ENCODE measurements around the gene HEXD. TPM values are rescaled to one million over a fixed set of nuclear protein-coding genes. Genes with fewer than 3 reads are reported as not detected.
A peak's percentile ranks its signal among the peaks of the same experiment; 100 is the strongest.
"Not testable (repeated sequence)": the region's sequence is repeated elsewhere in the genome, so short reads cannot be mapped to it uniquely, and the experiment has no call there.

Gene HEXD
- total RNA-seq, 2 experiments from 2014 or later: 65.5 to 70.2 TPM

- Mint-ChIP-seq H3K4me3 (no peak overlapping the region), H3K36me3 (ENCODE audit: low read depth) (peaks cover 33% of the 10 kb centered on the region), H3K27ac (no peak overlapping the region), H3K27me3 (no peaks in the 10 kb centered on the region), H3K9me3 (no peaks in the 10 kb centered on the region), H3K4me1 (peaks cover 18% of the 10 kb centered on the region)
- no peak for DNase-seq
- ChIA-PET POLR2A (interaction anchor here (1.0 kb wide), 1 partner anchor 12 kb away, joined by 3 read pairs; no protein-coding TSS in a partner anchor), CTCF (interaction anchor here (1.0 to 1.6 kb wide), 2 partner anchors 9 to 32 kb away, joined by 3 to 5 read pairs; no protein-coding TSS in a partner anchor)
Observed at GRCh38 chr17:82446124-82446523, 28.0 kb downstream of the HEXD start.

DNA sequence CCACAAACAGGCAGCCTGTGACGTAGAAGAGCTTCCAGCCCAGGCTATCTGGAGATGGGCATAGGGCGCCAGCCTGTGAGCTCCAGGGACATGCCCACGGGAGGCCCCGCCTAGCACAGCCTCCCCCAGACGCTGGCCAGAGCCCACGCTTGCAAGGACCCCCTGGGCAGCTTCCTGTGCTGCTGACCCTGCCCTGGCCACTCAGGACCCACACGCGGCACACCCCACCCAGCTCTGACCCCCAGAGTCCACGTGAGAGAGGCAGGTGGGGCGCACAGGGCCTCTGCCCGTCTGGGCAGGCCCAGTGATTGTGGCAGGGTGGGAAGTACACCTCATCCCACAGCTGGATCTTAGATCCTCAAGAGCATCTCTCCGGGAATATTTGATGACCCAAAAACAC, 28.5 kb downstream of the HEXD start:
- H3K9me3 Mint-ChIP-seq: no peaks in the 10 kb centered on the region
- H3K27ac Mint-ChIP-seq: no peak overlapping the region
- no peak overlapping the region for H3K4me3 Mint-ChIP-seq
- CTCF ChIA-PET: interaction anchor here (1.6 kb wide), 1 partner anchor 31 kb away, joined by 5 read pairs; no protein-coding TSS in a partner anchor
- peaks cover 23% of the 10 kb centered on the region for H3K4me1 Mint-ChIP-seq
- no peaks in the 10 kb centered on the region for H3K27me3 Mint-ChIP-seq
- DNase-seq: no peak
- peaks cover 37% of the 10 kb centered on the region for H3K36me3 Mint-ChIP-seq (ENCODE audit: low read depth)
- POLR2A ChIA-PET: interaction anchor here (1.0 kb wide), 1 partner anchor 11 kb away, joined by 3 read pairs; no protein-coding TSS in a partner anchor

DNA sequence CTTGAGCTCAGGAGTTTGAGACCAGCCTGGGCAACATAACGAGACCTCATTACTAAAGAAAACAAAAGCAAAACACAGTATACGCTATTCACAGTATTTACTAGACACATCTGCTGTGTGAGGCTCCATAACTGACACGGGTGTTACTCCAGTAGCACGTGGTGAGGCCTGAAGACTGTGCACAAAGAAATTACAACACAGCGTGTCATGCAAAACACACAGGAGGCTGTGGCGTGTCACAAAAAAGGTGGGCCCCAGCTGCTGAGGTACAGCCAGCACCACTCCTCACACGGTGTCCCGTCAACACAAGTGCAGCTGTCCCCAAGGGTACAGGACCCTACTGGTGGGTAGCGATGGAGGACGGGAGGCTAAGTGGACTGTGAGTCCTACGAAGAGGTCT, 29.7 kb downstream of the HEXD start:
- Mint-ChIP-seq H3K9me3 (no peaks in the 10 kb centered on the region), H3K36me3 (ENCODE audit: low read depth) (peaks cover 41% of the 10 kb centered on the region), H3K4me3 (peak overlapping the region; percentile 43), H3K27ac (no peak overlapping the region), H3K4me1 (peaks cover 33% of the 10 kb centered on the region), H3K27me3 (no peaks in the 10 kb centered on the region)
- no peak for DNase-seq
- POLR2A ChIA-PET: no interaction called here
- CTCF ChIA-PET: interaction anchor here (1.5 to 1.6 kb wide), 2 partner anchors 14 to 30 kb away, joined by 3 to 5 read pairs; no protein-coding TSS in a partner anchor

DNA sequence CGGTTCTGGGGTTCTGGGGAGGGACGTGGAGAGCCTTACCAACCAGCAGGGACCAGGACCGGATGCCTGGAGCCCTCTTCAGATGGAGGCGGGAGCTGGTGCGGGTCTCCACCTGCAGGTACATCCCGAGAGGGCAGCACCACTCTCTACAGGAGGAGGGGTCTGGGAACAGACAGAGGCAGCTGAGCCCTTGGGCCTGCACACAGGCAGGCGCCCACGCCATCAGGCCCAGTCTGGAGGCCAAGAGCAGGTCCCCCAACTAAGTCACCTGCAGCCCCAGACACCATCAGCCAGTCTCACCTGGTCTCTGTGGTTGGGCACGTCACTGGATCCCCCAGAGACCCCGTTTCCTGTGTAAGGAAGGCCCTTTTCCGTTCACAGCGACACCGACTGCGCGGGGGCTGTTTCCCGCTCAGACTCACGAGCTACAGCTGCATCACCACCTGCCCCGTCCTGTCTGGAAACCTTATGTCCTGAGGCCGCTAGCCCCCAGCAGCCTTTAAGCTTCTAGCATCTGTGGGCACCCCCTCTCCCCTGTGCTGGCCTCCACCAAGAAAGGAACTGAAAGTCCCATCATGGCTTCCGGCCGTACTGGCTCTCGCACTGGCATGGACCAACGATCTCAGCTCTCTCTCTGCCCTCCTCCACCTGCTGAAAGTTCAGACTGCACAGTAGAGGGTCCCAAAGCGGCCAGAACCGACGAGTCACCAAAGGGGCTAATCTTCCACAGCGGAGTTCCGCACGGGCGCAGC, 31.2 kb downstream of the HEXD start:
- ChIA-PET CTCF (interaction anchor here (1.3 kb wide), 2 partner anchors 14 to 18 kb away, joined by 3 to 4 read pairs; no protein-coding TSS in a partner anchor), POLR2A (interaction anchor here (1.0 kb wide), 1 partner anchor 243 kb away, joined by 3 read pairs; no protein-coding TSS in a partner anchor)
- Mint-ChIP-seq H3K27me3 (no peaks in the 10 kb centered on the region), H3K4me1 (peaks cover 35% of the 10 kb centered on the region), H3K9me3 (peaks cover 6% of the 10 kb centered on the region), H3K36me3 (ENCODE audit: low read depth) (peaks cover 46% of the 10 kb centered on the region), H3K4me3 (peak overlapping the region; percentile 92), H3K27ac (peak overlapping the region; percentile 94)
- DNase-seq: peak; percentile 81

DNA sequence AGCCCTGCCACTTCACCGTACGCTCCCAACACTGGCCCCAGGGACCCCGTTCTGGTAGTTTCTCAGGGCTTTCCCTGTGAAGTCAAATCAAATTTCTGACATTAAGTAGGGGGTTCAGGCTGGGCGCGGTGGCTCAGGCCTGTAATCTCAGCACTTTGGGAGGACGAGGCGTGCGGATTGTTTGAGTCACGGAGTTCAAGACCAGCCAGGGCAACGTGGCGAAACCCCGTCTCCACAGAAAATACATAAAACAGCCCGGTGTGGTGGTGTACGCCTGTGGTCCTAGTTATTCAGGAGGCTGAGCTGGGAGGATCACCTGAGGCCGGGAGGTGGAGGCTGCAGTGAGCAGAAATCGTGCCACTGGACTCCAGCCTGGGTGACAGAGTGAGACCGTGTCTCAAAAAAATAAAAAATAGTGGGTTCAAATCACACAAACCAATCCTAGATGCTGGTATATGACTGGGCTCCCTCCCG, 31.8 kb downstream of the HEXD start:
- CTCF ChIA-PET: interaction anchor here (1.3 kb wide), 1 partner anchor 15 kb away, joined by 4 read pairs; no protein-coding TSS in a partner anchor
- POLR2A ChIA-PET: interaction anchor here (1.0 kb wide), 1 partner anchor 244 kb away, joined by 3 read pairs; no protein-coding TSS in a partner anchor
- H3K9me3 Mint-ChIP-seq: peaks cover 8% of the 10 kb centered on the region
- H3K27ac Mint-ChIP-seq: peak overlapping the region; percentile 94
- DNase-seq: peak; percentile 25
- H3K27me3 Mint-ChIP-seq: no peaks in the 10 kb centered on the region
- peaks cover 46% of the 10 kb centered on the region for H3K36me3 Mint-ChIP-seq (ENCODE audit: low read depth)
- H3K4me1 Mint-ChIP-seq: peaks cover 35% of the 10 kb centered on the region
- peak overlapping the region; percentile 92 for H3K4me3 Mint-ChIP-seq

DNA sequence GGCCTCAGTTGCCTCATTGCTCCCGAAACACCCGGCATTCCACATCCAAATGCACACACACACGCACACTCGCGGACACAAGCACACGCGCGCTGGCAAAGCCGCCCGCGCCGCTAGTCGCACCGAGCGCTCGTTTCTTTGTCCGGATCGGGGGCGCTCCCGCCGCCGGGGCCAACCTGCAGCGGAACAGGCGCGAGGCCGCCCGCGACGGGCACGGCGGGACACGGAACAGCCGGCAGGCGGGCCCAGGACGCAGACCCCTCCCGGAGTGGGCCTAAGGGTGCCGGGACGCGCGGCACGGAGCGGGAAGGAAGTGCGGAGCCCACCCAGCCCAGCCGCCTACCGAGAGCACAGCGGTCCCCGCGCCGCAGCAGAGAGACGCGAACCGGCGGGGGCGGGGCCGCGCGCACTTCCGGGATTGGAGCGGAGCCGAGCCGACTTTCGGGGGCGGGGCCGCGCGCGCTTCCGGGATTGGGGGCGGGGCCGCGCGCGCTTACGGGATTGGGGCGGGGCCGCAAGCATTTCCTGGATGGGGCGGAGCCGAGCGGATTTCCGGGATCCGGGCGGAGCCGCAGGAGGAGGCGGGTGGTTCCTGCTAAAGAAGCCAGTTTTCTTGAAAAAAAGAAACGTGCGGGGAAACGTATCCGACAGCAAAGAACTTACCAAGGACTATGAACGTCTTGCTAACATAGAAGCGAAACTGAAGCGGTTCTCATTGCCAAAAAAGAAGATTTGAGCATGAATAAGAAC, 32.4 kb downstream of the HEXD start, which contains the start of gene CYBC1:
CYBC1 (minus strand) TSS at position 396 of the 750 bp plus-strand sequence. CDS start 1,498 bp downstream, outside the sequence.
- peaks cover 35% of the 10 kb centered on the region for H3K4me1 Mint-ChIP-seq
- peak within 1 kb of the TSS; percentile 94 for H3K27ac Mint-ChIP-seq
- CTCF ChIA-PET: interaction anchor here (0.7 kb wide), 1 partner anchor 11 kb away, joined by 3 read pairs; no protein-coding TSS in a partner anchor
- DNase-seq: peak; percentile 94
- peaks cover 46% of the 10 kb centered on the region for H3K36me3 Mint-ChIP-seq (ENCODE audit: low read depth)
- no peaks in the 10 kb centered on the region for H3K27me3 Mint-ChIP-seq
- POLR2A ChIA-PET: interaction anchor here (1.5 kb wide), 1 partner anchor 69 kb away, joined by 3 read pairs; the partner anchor contains the start of gene FOXK2
- H3K4me3 Mint-ChIP-seq: peak within 1 kb of the TSS; percentile 92
- H3K9me3 Mint-ChIP-seq: peaks cover 8% of the 10 kb centered on the region

DNA sequence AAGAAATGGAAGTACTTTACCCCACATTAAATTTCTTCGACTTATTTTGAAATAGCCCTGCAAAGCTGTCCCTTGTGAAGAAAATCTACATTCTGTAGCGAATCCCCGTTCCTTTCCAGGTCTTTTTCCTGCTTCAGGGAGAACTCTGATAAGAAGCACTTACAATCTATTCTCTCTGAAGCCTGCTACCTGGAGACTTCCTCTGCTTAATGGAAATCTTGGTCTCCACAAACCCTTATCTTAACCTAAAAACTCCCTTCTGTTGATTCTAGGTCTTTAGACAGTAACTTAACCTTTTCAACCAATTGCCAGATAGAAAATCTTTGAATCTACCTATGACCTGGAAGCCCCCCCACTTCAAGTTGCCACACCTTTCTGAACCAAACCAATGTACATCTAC, 34.0 kb downstream of the HEXD start:
- Mint-ChIP-seq H3K27me3 (no peaks in the 10 kb centered on the region), H3K27ac (peak overlapping the region; percentile 94), H3K4me1 (peaks cover 41% of the 10 kb centered on the region), H3K9me3 (peaks cover 8% of the 10 kb centered on the region), H3K36me3 (ENCODE audit: low read depth) (peaks cover 44% of the 10 kb centered on the region), H3K4me3 (peak overlapping the region; percentile 92)
- ChIA-PET POLR2A (interaction anchor here (0.7 to 1.5 kb wide), 2 partner anchors 11 to 67 kb away, joined by 3 read pairs; partner anchors contain the start of gene FOXK2), CTCF (no interaction called here)
- DNase-seq: no peak

GRCh38 chr17:82453151-82453550, 35.0 kb downstream of the HEXD start:
- H3K27ac Mint-ChIP-seq: peak overlapping the region; percentile 76
- H3K4me3 Mint-ChIP-seq, POLR2A ChIA-PET, CTCF ChIA-PET, H3K9me3 Mint-ChIP-seq, H3K27me3 Mint-ChIP-seq, DNase-seq: not testable (repeated sequence)
- H3K4me1 Mint-ChIP-seq: peaks cover 41% of the 10 kb centered on the region
- peaks cover 41% of the 10 kb centered on the region for H3K36me3 Mint-ChIP-seq (ENCODE audit: low read depth)

GRCh38 chr17:82453706-82454105, 35.6 kb downstream of the HEXD start:
- Mint-ChIP-seq H3K27ac (peak overlapping the region; percentile 68), H3K36me3 (ENCODE audit: low read depth) (peaks cover 41% of the 10 kb centered on the region), H3K4me1 (peaks cover 41% of the 10 kb centered on the region)
- DNase-seq, H3K4me3 Mint-ChIP-seq, POLR2A ChIA-PET, H3K9me3 Mint-ChIP-seq, H3K27me3 Mint-ChIP-seq, CTCF ChIA-PET: not testable (repeated sequence)

- Mint-ChIP-seq H3K27me3 (no peaks in the 10 kb centered on the region), H3K4me1 (peaks cover 39% of the 10 kb centered on the region), H3K4me3 (peak overlapping the region; percentile 94), H3K9me3 (peaks cover 8% of the 10 kb centered on the region), H3K27ac (peak overlapping the region; percentile 93), H3K36me3 (ENCODE audit: low read depth) (peaks cover 40% of the 10 kb centered on the region)
- ChIA-PET CTCF (interaction anchor here (1.6 kb wide), 1 partner anchor 39 kb away, joined by 4 read pairs; no protein-coding TSS in a partner anchor), POLR2A (interaction anchor here (1.0 kb wide), 1 partner anchor 11 kb away, joined by 3 read pairs; no protein-coding TSS in a partner anchor)
- no peak for DNase-seq
Observed at GRCh38 chr17:82457073-82457928, 39.2 kb downstream of the HEXD start.

DNA sequence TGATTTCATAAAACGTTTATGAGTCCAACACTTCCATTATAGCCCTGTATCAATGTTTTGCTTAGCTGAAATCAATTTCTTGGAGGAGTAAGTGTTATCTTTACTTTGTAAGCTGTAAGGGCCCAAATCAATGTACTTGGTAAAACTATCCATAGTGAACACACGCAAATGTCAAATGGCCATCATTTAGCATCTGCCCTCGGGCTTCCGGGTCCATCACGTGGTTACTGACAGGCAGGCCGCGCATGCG, 39.7 kb downstream of the HEXD start:
- CTCF ChIA-PET: no interaction called here
- peaks cover 43% of the 10 kb centered on the region for H3K36me3 Mint-ChIP-seq (ENCODE audit: low read depth)
- DNase-seq: no peak

More for the DNA sequence above, 39.7 kb downstream of the HEXD start:
- Mint-ChIP-seq H3K4me3 (peak overlapping the region; percentile 94), H3K4me1 (peaks cover 41% of the 10 kb centered on the region), H3K27ac (peak overlapping the region; percentile 93), H3K27me3 (no peaks in the 10 kb centered on the region), H3K9me3 (peaks cover 8% of the 10 kb centered on the region)
- POLR2A ChIA-PET: interaction anchor here (1.0 kb wide), 1 partner anchor 11 kb away, joined by 3 read pairs; no protein-coding TSS in a partner anchor
